NB4 (cell line): ENCODE results near the gene RPS6KL1.

Experiments
- CTCF ChIP-seq: IDR thresholded peaks from one replicate; pipeline ENCODE4 v1.5.1; 2012; ENCODE audit warnings: low read depth, low read length
- MYC ChIP-seq: IDR thresholded peaks from 2 replicates; pipeline ENCODE4 v1.6.1; 2011; ENCODE audit warnings: low read depth, low read length

- TF ChIP-seq CTCF: no peak
- TF ChIP-seq MYC: no peak
Observed at GRCh38 chr14:74922752-74923401, at the start of gene RPS6KL1.
